Measurements from ENCODE around the gene NSUN4.
"Not testable (repeated sequence)": the region's sequence is repeated elsewhere in the genome, so short reads cannot be mapped to it uniquely, and the experiment has no call there.

The NSUN4 gene

GRCh38 chr1:46328182-46328581, 12.4 kb upstream of the NSUN4 start:
- DNase-seq, result not testable (repeated sequence)

GRCh38 chr1:46329807-46330206, 10.8 kb upstream of the NSUN4 start:
- DNase-seq, result not testable (repeated sequence)

- not testable (repeated sequence) for DNase-seq
These were observed 10.2 kb upstream of the NSUN4 start for GRCh38 chr1:46330381-46330780.

- not testable (repeated sequence) for DNase-seq
These were observed 8.6 kb upstream of the NSUN4 start for GRCh38 chr1:46331786-46332540.

GRCh38 chr1:46333300-46334029, 7.1 kb upstream of the NSUN4 start:
- peak; percentile 76 to 78 for DNase-seq

GRCh38 chr1:46334030-46334384, 6.6 kb upstream of the NSUN4 start:
- DNase-seq, result no peak

- DNase-seq, result no peak
These were observed 5.5 kb upstream of the NSUN4 start for GRCh38 chr1:46335081-46335480.

GRCh38 chr1:46337409-46337808, 3.2 kb upstream of the NSUN4 start:
- DNase-seq, result not testable (repeated sequence)

- DNase-seq, result no peak
These were observed 846 bp downstream of the NSUN4 start for GRCh38 chr1:46341222-46342083.

GRCh38 chr1:46342084-46342656, 1.6 kb downstream of the NSUN4 start:
- DNase-seq, result no peak

GRCh38 chr1:46342677-46343350, 2.2 kb downstream of the NSUN4 start:
- DNase-seq, result no peak

GRCh38 chr1:46343351-46343695, 2.7 kb downstream of the NSUN4 start:
- DNase-seq, result no peak

GRCh38 chr1:46343705-46344104, 3.1 kb downstream of the NSUN4 start:
- no peak for DNase-seq

GRCh38 chr1:46344481-46344880, 3.9 kb downstream of the NSUN4 start:
- DNase-seq, result no peak

- DNase-seq, result no peak
These were observed 4.7 kb downstream of the NSUN4 start for GRCh38 chr1:46345281-46345680.

GRCh38 chr1:46352363-46352762, 11.8 kb downstream of the NSUN4 start:
- no peak for DNase-seq

GRCh38 chr1:46355920-46356319, 15.3 kb downstream of the NSUN4 start:
- DNase-seq, result not testable (repeated sequence)

- DNase-seq, result no peak
These were observed 21.6 kb downstream of the NSUN4 start for GRCh38 chr1:46362158-46362557.

GRCh38 chr1:46363121-46363520, 22.5 kb downstream of the NSUN4 start:
- no peak for DNase-seq

GRCh38 chr1:46364612-46365011, 24.0 kb downstream of the NSUN4 start:
- no peak for DNase-seq

GRCh38 chr1:46365796-46366195, 25.2 kb downstream of the NSUN4 start:
- DNase-seq, result not testable (repeated sequence)

- DNase-seq, result no peak
These were observed 26.5 kb downstream of the NSUN4 start for GRCh38 chr1:46367072-46367471.

All from inflammatory macrophage (primary cell).